ENCODE data around the gene GSAP.

GSAP gene

DNA sequence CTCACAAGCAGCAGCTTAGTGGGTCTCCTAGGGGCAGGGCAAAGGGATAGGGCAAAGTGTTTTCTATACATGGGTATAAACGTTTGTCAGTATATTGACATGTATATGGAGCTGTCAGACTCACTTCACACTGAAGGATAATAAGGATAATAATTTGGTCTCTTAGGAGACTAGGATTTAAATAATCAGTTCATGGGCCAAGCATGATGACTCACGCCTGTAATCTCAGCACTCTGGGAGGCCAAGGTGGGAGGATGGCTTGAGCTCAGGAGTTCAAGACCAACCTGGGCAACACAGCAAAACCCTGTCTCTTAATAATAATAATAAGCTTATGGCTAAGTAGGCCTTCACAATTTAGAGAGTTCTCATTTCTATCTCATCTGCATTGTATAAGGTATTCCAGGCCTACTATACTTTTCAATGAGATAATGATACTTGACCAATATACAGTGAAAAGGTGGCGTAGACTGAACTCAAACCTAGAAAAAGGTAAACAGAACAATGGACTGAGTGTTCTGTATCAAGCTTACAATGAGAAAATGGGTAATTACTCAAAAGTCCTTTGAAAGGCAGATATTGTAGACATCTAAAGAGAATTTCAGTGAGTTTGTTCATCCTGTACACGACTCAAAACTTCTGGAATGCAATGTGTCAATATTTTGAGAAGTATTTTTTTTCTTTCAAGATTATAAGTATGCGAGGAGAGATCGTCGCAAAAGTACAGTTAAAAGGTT lies 7.0 kb downstream of the GSAP start:
- DNase-seq (ENCODE audit: low spot score) = no peak

- no peak for DNase-seq (ENCODE audit: low spot score)
These were observed 8.2 kb downstream of the GSAP start for GRCh38 chr7:77407906-77408305.

DNA sequence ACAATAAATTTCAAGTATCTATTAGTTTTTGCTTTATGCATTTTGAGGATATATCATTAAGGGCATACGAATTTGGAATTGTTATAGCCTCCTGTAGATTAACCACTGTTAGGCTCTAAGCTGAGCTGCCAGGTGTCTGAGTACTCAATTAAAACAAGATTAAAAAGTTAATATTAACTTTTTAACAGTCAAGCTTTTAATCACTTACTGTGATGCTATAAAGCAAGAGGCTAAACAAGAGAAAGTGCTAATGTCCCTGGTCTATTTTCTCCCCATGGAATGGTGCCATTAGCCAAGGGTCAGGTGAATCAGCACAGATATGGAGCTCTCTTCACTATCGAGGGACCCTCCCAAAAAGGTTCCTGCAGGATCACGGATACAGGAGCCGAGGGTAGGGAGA lies 9.7 kb downstream of the GSAP start:
- DNase-seq (ENCODE audit: low spot score) = no peak

GRCh38 chr7:77404641-77405040 lies 11.5 kb downstream of the GSAP start:
- no peak for DNase-seq (ENCODE audit: low spot score)

- DNase-seq (ENCODE audit: low spot score) = no peak
These were observed 12.2 kb downstream of the GSAP start for GRCh38 chr7:77403957-77404356.

GRCh38 chr7:77402818-77403217 lies 13.3 kb downstream of the GSAP start:
- no peak for DNase-seq (ENCODE audit: low spot score)

- DNase-seq (ENCODE audit: low spot score) = no peak
These were observed 15.1 kb downstream of the GSAP start for GRCh38 chr7:77401002-77401401.

DNA sequence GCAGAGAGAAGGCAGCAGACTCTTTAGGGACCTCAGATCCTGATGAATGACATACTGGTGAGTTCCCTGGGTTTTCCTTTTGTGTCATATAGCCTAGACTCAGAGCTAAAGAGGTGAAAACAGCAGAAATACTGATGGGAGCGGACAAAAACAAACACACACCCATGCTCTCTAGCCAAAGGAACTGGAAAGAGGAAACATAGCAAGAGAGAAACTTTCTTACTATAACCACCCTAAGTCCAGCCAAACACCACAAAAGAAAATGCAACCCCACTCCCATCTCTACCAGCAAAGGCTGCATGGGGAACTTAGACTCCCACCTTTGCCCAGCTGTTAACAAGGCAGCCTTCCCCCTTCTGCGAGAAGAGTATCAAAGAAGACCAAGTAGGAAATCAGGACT lies 16.3 kb downstream of the GSAP start:
- DNase-seq (ENCODE audit: low spot score) = no peak

GRCh38 chr7:77396894-77397547 lies 19.1 kb downstream of the GSAP start:
- DNase-seq (ENCODE audit: low spot score) = no peak

- no peak for DNase-seq (ENCODE audit: low spot score)
These were observed 20.5 kb downstream of the GSAP start for GRCh38 chr7:77395626-77396025.

DNA sequence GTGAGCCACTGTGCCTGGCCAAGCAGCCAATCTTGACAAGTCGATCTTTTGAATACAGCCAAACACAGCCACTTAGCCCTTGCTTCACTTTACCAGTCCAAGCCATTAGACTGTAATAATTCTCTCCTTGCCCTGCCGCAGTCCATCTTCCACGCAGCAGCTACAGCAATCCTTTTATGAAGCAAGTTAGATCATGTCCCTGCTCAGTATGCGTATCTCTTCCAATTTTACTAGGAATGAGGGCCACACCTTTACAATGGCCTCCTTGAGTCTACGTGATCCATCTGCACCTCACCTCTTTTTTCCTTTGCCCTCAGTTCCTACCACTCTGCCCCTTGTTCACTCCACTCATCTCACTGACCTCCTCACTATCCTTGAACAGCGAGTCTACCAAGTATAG lies 22.2 kb downstream of the GSAP start:
- DNase-seq (ENCODE audit: low spot score) = no peak

- DNase-seq (ENCODE audit: low spot score) = peak; percentile 53
These were observed 22.9 kb downstream of the GSAP start for GRCh38 chr7:77393261-77393660.

DNA sequence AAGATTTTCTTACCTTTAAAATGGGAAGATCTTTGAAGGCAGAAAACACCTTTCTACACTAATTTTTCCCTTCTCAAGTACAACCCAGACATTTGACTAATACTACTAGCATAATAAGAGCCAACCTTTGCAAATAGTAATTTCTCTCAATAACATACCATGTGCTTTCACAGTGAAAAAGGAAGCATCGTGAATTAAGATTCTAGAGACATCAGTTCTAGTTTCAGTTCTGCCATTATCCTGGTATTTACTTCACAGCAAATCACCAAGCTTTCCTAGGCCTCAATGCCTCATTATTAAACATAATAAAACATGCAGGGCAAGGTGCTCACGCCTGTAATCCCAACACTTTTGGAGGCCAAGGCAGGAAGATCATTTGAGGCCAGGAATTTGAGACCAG lies 24.9 kb downstream of the GSAP start:
- DNase-seq (ENCODE audit: low spot score) = no peak

- DNase-seq (ENCODE audit: low spot score) = no peak
These were observed 28.0 kb downstream of the GSAP start for GRCh38 chr7:77388055-77388641.

DNA sequence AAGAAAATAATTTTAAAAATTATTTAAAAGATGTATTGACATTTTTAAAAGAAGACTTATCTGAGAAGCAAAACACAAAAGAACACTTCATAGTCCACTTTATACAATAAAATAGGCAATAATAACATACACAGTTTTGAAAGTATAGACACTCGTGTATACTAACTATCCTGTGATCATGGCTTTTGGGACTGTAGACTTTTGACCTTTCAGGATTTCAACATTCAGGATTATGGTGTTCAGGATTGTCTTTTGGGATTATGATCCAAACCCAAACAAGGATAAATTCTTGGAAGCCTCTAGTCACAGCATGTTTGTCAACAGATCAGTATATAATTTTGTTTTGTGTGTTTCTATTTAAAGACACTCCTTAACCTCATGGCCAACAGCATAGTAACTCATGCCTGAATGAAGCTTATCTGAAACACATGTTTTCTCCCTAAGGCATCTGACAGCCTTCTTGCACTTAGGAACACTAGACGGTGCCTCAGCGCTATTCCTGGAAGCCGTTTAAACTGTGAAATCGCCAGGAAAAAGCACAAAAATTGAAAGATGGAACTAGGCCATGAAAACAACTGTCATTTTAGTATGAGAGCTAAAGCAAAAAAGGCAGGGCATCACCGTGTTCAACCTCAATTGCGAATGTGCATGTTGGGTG lies 29.9 kb downstream of the GSAP start:
- no peak for DNase-seq (ENCODE audit: low spot score)

DNA sequence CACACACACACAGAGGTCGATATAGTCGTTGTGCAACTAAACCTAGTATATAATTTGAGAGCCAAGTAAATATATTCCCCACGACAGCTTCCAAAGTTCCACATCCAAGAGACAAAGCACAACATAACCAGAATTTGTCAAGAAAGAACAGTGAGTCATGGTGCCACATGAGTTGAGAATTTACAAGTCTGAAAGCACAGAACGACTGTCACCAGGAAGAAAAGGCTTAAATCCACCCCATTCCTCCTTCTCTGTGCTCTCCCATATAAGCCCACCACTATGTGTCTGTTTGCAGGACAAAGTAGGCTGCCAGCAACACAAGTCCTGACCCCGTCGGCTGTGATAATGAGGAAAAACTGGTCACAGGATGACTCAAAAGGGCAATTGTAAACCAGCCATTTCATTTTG lies 32.8 kb downstream of the GSAP start:
- no peak for DNase-seq (ENCODE audit: low spot score)

- no peak for DNase-seq (ENCODE audit: low spot score)
These were observed 33.6 kb downstream of the GSAP start for GRCh38 chr7:77382532-77382931.

DNA sequence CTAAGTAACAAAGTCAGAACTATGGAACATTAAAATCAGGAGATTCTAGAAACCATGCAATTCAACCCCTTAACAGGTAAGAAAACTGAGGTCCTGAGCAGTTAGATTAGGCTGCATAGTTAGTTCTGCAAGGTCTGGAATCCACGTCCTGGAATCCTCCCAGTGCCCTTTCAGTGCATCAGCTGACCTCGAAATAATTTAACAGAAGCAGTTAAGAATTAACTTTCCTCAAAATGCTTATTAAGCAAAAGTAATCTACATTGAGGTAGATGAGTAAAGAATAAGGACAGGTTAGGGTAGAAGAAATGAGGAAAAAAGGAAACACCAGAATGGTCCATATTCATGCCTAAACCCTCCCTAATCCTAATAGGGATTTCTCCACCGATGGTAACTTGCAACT lies 37.6 kb downstream of the GSAP start:
- no peak for DNase-seq (ENCODE audit: low spot score)

DNA sequence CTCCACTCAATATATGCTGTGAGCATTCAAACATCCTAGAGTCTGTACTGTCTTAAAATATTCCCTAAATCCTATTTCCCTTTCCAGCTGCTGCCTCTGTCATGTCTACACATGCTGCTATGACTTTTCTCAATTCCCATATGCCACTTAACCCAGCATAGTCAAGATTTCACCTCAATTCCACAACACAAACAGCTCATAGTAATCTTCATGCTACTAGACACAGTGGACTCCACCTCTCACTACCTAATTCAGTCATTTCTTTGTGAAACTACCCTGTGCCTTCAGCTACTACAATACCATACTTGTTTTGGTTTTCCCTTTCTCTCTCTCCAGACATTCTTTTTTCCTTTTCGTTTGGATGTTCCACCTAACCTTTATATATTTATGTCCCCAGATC lies 45.5 kb downstream of the GSAP start:
- no peak for DNase-seq (ENCODE audit: low spot score)

GRCh38 chr7:77368974-77369373 lies 47.2 kb downstream of the GSAP start:
- no peak for DNase-seq (ENCODE audit: low spot score)

DNA sequence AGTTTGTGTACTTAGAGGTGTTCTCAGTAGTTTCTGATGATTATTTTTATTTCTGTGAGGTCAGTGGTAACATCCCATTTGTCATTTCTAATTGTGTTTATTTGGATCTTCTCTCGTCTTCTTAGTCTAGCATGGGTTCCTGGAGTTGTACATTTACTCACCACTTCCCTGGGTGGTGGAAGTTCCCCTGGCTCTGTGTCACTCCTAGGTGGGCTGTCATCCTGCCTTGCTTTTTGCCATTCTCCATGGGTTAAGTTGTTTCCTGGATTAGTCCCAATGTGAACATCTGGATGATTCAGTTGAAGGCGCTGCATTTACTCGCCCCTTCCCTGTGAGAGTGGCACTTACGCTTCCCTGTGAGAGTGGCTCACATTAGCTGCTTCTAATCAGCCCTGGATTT lies 48.2 kb downstream of the GSAP start:
- DNase-seq (ENCODE audit: low spot score) = no peak

- no peak for DNase-seq (ENCODE audit: low spot score)
These were observed 53.2 kb downstream of the GSAP start for GRCh38 chr7:77362905-77363304.

GRCh38 chr7:77360969-77361368 lies 55.2 kb downstream of the GSAP start:
- DNase-seq (ENCODE audit: low spot score) = no peak
